Gastroesophageal sphincter (tissue), 4 donors: ENCODE measurements around the gene FAU. TPM values are rescaled to one million over a fixed set of nuclear protein-coding genes. Genes with fewer than 3 reads are reported as not detected.

Experiments
- ATAC-seq: fragments of 150-250 bp; one replicate; pipeline ENCODE4 v1.9.1; 2016; ENCODE audit warnings: mild to moderate bottlenecking, moderate library complexity
- H3K27ac ChIP-seq, 4 donors: fragments of 200-600 bp; sonication (generic) in 3 of 4; 1 replicate in 3 of 4; 2 replicates in 1 of 4; pipeline ENCODE4 v1.5.1; 2016 to 2019
- H3K27me3 ChIP-seq: fragments of 200-600 bp; sonication (generic); one replicate; pipeline ENCODE4 v1.5.1; 2019
- H3K36me3 ChIP-seq, 2 donors: fragments of 200-600 bp; sonication (generic); one replicate each; pipeline ENCODE4 v1.5.1; 2019; ENCODE audit warnings: control low read depth in 1 of 2
- H3K4me1 ChIP-seq, 3 donors: fragments of 200-600 bp; sonication (generic); 1 replicate in 2 of 3; 2 replicates in 1 of 3; pipeline ENCODE4 v1.5.1; 2016 to 2019; ENCODE audit warnings: control low read depth in 2 of 3
- H3K4me3 ChIP-seq, 2 donors: fragments of 200-600 bp; sonication (generic); one replicate each; pipeline ENCODE4 v1.5.1; 2019; ENCODE audit warnings: mild to moderate bottlenecking in 1 of 2, moderate library complexity in 1 of 2
- H3K9me3 ChIP-seq, 3 donors: fragments of 200-600 bp; sonication (generic); one replicate each; pipeline ENCODE4 v1.5.1; 2017 to 2019; ENCODE audit warnings: control low read depth in 2 of 3
- EP300 ChIP-seq: sonication (generic); formaldehyde crosslinking; IDR thresholded peaks from one replicate; pipeline ENCODE4 v1.6.1; 2017; ENCODE audit warnings: antibody characterized with exemption, mild to moderate bottlenecking
- POLR2A ChIP-seq, 2 donors: fragments of 450-650 bp; IDR thresholded peaks; one replicate each; pipeline ENCODE4 v1.6.1; 2017; ENCODE audit warnings: antibody characterized with exemption in 2 of 2, mild to moderate bottlenecking in 2 of 2, moderate library complexity in 1 of 2
- POLR2AphosphoS5 ChIP-seq: sonication (generic); formaldehyde crosslinking; IDR thresholded peaks from one replicate; pipeline ENCODE4 v1.6.1; 2017; ENCODE audit warnings: antibody characterized with exemption
- WGBS, 2 donors: methylation state at CpG; one replicate each; pipeline ENCODE4 v1.1.5; 2018; ENCODE audit warnings: low coverage in 1 of 2; 5-methylcytosine and 5-hydroxymethylcytosine counted together
- total RNA-seq, 4 donors: library from RNA; depleted of rRNA; stranded (reverse); fragments of >200 nt; gene quantifications; one replicate each; pipeline ENCODE4 v1.1.0, GENCODE V29; 2016
- TF ChIP-seq, protein P1 (sequence below), 4 experiments: fragments of 200-600 bp in 2 of 4; fragments of 450-650 bp in 2 of 4; sonication (generic) in 1 of 4; IDR thresholded peaks; one replicate each; pipeline ENCODE4 v1.5.1; 2017 to 2019; ENCODE audit warnings: antibody characterized with exemption in 4 of 4, mild to moderate bottlenecking in 2 of 4, moderate library complexity in 2 of 4

Gene FAU
- total RNA-seq, 4 donors from 2014 or later = 464 to 971 (median 566) TPM

DNA sequence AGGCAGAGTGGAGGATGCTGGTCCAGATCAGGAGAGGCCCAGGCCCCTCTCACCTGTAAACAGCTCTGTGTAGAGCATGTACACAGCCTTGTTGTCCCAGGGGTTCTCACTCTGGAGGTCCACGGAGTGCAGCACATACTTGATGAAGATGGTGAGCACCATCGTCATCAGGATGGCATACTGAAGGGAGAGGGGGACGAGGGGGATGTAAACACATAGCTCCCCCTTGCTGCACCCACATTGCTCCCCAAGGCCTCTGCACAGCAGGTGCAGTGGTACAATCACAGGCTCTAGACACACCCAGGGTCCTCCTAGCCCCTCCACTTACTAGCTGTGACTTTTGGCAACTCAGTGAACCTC is 9.5 kb upstream of the FAU start:
- Histone ChIP-seq H3K27ac (no peak overlapping the region), H3K9me3 (no peaks in the 10 kb centered on the region), H3K36me3 (peaks cover 0 to 67% of the 10 kb centered on the region in 2 donors), H3K4me3 (no peak overlapping the region), H3K4me1 (peaks cover 0 to 42% (median 11%) of the 10 kb centered on the region in 3 donors), H3K27me3 (no peaks in the 10 kb centered on the region)
- TF ChIP-seq POLR2AphosphoS5 = no peak
- no peak for TF ChIP-seq EP300
- TF ChIP-seq, protein P1, sequence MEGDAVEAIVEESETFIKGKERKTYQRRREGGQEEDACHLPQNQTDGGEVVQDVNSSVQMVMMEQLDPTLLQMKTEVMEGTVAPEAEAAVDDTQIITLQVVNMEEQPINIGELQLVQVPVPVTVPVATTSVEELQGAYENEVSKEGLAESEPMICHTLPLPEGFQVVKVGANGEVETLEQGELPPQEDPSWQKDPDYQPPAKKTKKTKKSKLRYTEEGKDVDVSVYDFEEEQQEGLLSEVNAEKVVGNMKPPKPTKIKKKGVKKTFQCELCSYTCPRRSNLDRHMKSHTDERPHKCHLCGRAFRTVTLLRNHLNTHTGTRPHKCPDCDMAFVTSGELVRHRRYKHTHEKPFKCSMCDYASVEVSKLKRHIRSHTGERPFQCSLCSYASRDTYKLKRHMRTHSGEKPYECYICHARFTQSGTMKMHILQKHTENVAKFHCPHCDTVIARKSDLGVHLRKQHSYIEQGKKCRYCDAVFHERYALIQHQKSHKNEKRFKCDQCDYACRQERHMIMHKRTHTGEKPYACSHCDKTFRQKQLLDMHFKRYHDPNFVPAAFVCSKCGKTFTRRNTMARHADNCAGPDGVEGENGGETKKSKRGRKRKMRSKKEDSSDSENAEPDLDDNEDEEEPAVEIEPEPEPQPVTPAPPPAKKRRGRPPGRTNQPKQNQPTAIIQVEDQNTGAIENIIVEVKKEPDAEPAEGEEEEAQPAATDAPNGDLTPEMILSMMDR (IDR thresholded peaks at IDR 0.05) = no peak
- no peak for TF ChIP-seq POLR2A (IDR thresholded peaks at IDR 0.05)
- no peak for ATAC-seq
- WGBS, 2 donors = 57% methylated on average over 3 of the region's 3 CpGs; no CpG with 5 or more reads in 1 of the 2 donors

DNA sequence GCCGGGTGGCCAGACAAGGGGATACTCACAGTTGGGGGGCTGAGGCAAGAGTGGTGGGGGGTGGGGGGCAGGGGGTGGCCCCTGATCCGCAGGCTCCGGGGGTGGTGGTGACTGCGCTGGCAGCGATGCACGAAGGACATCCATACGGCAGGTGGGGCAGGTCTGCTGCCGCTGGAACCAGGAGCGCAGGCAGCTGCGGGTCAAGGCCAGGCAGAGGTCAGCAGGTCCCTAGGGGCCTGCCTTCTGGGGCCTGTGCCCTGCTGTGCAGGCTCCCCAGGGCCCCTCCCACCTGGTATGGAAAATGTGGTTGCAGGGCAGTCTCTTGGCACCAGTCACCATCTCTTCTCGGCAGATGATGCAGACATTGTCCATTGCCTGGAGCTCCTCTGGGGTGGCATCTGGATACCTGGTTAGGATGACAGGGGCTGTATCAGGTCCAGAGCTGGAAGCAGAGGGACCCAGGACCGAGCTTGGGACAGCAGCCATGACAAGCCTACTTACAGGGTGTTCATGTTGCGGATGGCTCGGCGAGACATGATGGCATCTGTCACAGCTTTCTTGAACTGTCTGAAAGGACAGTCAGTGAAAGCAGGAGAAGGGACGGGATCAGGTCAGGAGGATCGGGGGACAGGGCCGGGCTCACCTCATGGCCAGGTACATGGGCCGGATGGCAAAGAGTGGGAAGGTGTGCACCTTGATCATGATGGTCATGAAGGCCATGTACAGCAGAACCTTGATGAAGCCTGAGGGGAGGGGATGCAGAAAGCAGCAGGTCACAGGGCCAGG is 8.9 kb upstream of the FAU start:
- 75 to 82% methylated on average over 3 to 6 of the region's 19 CpGs for WGBS, 2 donors
- TF ChIP-seq EP300 (no peak), POLR2AphosphoS5 (no peak), POLR2A (IDR thresholded peaks at IDR 0.05) (no peak)
- TF ChIP-seq, protein P1 (IDR thresholded peaks at IDR 0.05) = no peak
- Histone ChIP-seq H3K36me3 (peaks cover 0 to 73% of the 10 kb centered on the region in 2 donors), H3K4me3 (no peak overlapping the region), H3K27me3 (no peaks in the 10 kb centered on the region), H3K27ac (no peak overlapping the region), H3K4me1 (peaks cover 0 to 36% (median 11%) of the 10 kb centered on the region in 3 donors), H3K9me3 (no peaks in the 10 kb centered on the region)
- ATAC-seq = no peak

DNA sequence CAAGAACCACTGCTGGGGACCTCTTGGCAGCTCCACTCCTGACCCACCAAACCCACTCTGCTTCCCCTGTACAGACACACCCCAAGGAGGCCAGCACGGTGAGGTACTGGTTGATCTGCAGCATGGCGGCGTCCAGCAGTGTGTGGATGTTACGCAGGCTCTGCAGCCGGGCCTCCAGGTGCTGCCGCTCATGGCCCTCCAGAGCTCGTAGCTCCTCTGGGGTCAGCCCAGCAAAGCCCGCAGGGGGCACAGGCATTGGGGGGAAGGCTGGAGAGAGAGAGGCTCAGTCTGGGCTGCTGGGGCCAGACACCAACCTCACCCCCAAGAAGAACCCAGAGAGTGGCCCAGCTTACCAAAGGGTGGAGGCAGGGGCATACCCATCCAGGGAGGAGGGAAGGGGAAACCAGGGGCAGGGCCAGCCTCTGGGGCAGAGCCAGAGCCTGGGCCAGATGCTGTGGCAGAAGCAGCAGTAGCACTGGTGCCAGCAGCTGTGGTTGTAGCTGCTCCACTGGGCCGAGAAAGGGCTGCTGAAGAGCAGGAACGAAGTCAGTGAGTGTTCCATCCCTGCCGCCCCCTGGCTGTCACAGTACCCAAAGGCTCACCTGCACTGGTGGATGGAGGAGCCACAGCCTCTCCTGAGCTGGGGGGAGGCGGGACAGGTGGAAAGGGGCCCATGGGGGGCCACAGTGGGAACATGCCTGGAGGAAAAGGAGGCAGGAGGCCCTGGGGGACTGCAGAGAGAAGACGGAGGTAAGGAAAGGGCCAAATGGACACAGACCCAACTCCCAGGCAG is 7.9 kb upstream of the FAU start:
- TF ChIP-seq POLR2A (IDR thresholded peaks at IDR 0.05) (no peak), EP300 (no peak), POLR2AphosphoS5 (no peak)
- TF ChIP-seq, protein P1 (IDR thresholded peaks at IDR 0.05) = no peak
- no peaks in the 10 kb centered on the region for H3K9me3 ChIP-seq
- peaks cover 0 to 83% of the 10 kb centered on the region in 2 donors for H3K36me3 ChIP-seq
- no peaks in the 10 kb centered on the region for H3K27me3 ChIP-seq
- no peak overlapping the region for H3K27ac ChIP-seq
- peaks cover 0 to 29% (median 11%) of the 10 kb centered on the region in 3 donors for H3K4me1 ChIP-seq
- H3K4me3 ChIP-seq = no peak overlapping the region
- 67% methylated on average over 1 of the region's 13 CpGs; no CpG with 5 or more reads in 1 of the 2 donors for WGBS, 2 donors
- no peak for ATAC-seq

DNA sequence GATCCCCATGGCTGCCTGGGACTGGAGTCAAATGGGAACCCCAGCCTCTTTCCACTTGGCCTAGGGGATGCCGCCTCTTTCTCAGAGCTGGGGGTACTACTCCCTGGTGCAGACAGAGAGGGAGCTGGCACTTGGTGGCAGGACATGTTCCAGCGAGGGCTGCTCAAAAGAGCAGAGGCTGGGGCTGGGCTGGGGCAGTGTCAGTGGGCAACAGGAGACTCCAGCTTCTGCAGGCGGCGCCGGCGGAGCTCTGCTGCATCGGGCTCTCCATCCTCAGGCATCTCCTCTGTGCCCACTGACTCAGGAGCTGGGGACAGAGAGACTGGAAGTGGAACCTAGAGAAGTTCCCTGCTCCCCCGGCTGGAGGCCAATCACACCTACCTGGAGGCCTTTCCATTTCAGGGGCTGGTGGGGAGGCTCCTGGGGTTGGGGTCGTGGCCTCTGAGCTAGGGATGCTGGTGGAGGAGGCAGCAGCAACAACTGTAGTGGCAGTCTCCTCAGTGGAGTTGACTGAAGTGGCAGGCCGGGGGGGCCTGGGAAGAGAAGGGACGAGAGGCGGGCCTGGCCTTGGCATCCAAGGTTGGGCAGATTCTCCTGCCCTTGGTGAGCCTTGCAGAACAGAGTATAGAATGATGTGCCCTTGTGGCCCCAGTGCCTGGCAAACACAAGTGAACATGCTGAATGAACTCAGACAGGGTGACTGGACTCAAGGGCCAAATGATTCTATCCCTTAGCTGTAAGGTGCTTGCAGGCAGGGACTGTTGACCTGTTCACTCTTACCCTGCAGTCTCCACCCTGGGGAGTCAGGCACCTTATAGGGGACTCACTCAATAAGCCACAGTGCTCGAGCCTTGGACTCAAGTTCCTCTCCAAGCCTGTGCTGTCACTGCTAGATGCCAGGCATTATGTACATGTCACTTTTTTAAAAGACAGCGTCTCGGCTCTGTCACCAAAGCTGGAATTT is 6.5 kb upstream of the FAU start:
- H3K27me3 ChIP-seq = no peaks in the 10 kb centered on the region
- H3K4me3 ChIP-seq = no peak overlapping the region
- no peak for ATAC-seq
- 67% methylated on average over 3 of the region's 15 CpGs; no CpG with 5 or more reads in 1 of the 2 donors for WGBS, 2 donors
- H3K4me1 ChIP-seq = peaks cover 0 to 32% (median 9%) of the 10 kb centered on the region in 3 donors
- peaks cover 0 to 93% of the 10 kb centered on the region in 2 donors for H3K36me3 ChIP-seq
- TF ChIP-seq POLR2AphosphoS5 (no peak), EP300 (no peak), POLR2A (IDR thresholded peaks at IDR 0.05) (no peak)
- TF ChIP-seq, protein P1 (IDR thresholded peaks at IDR 0.05) = no peak
- no peak overlapping the region for H3K27ac ChIP-seq
- no peaks in the 10 kb centered on the region for H3K9me3 ChIP-seq
